ENCODE data around the gene SPHKAP. TPM values are rescaled to one million over a fixed set of nuclear protein-coding genes. Genes with fewer than 3 reads are reported as not detected.

Gene SPHKAP
- total and polyA plus RNA-seq, 2 of the 4 experiments (the other 2 are of a cell fraction): not detected

DNA sequence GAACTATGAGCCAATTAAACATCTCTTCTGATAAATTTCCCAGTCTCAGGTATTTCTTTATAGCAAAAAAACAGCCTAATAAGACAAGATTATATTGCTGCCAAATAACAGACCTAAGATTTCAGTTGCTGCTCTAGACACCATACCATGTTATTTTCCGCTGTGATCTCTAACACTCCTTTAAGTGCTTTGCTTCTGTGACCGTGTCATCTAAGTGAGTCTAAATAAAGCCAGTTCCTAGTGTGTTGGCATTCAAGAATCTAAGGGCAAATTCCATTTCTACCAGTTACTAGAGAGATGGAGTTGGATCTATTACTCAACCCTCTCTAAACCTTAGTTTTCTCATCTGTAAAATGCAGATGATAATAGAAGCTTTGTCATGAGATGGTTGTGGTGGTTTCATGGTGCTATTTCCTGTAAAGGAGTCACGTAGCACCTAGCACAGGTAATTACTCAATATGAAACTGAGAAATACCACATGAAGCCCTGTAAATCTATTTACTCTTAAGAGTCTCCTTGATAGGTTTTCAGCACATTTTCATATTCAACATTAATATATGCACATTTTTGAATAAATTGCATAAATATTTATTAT lies 40.5 kb downstream of the SPHKAP start:
- Histone ChIP-seq H3K9ac (ENCODE audit: low read depth, low read length) (no peak overlapping the region), H2BK20ac (ENCODE audit: low read depth, low read length) (no peak overlapping the region), H2AFZ (replicated peaks; ENCODE audit: low read length, poor library complexity) (no peak overlapping the region), H3K9me1 (ENCODE audit: insufficient read depth, low read length) (no peaks in the 10 kb centered on the region), H3K4me1 (ENCODE audit: control insufficient read depth, insufficient read depth, low read length) (no peaks in the 10 kb centered on the region), H3K56ac (ENCODE audit: extremely low read depth, insufficient read depth, low read length) (no peak overlapping the region), H4K91ac (ENCODE audit: insufficient read depth, low read depth, low read length) (no peak overlapping the region), H3K9me3 (ENCODE audit: control insufficient read depth, insufficient read depth, low read length) (peaks cover 8% of the 10 kb centered on the region), H3K14ac (replicated peaks; ENCODE audit: low read depth, low read length) (no peak overlapping the region), H3K4me2 (ENCODE audit: low read depth, low read length) (no peak overlapping the region), H4K5ac (ENCODE audit: low read depth, low read length) (no peak overlapping the region), H2BK5ac (ENCODE audit: low read depth, low read length, poor library complexity, severe bottlenecking) (no peak overlapping the region), H2AK9ac (replicated peaks; ENCODE audit: low read depth, low read length, poor library complexity) (no peak overlapping the region), H2BK15ac (ENCODE audit: low read depth, low read length) (no peak overlapping the region), H3K4me3 (ENCODE audit: insufficient read depth, low read depth, low read length) (no peak overlapping the region), H3K79me1 (ENCODE audit: low read depth in 1 of 2, low read length in 2 of 2) (no peaks in the 10 kb centered on the region), H4K8ac (ENCODE audit: low read depth in 2 of 2, low read length in 2 of 2) (no peak overlapping the region), H3K4ac (ENCODE audit: low read depth, low read length) (no peak overlapping the region), H3K18ac (ENCODE audit: low read depth, low read length) (no peak overlapping the region), H3K27me3 (ENCODE audit: control insufficient read depth, insufficient read depth, low read length) (no peaks in the 10 kb centered on the region), H2BK120ac (ENCODE audit: low read depth, low read length) (no peak overlapping the region), H3K27ac (ENCODE audit: insufficient read depth, low read length) (no peak overlapping the region), H4K20me1 (ENCODE audit: insufficient read depth, low read length) (no peaks in the 10 kb centered on the region), H2AK5ac (ENCODE audit: low read depth, low read length) (no peak overlapping the region), H3K36me3 (ENCODE audit: control insufficient read depth, insufficient read depth, low read length) (no peaks in the 10 kb centered on the region), H3K23ac (ENCODE audit: low read depth, low read length) (no peak overlapping the region)
- no peak for TF ChIP-seq BHLHE40 (IDR thresholded peaks at IDR 0.05; ENCODE audit: low read depth, low read length)
- TF ChIP-seq, protein P1, sequence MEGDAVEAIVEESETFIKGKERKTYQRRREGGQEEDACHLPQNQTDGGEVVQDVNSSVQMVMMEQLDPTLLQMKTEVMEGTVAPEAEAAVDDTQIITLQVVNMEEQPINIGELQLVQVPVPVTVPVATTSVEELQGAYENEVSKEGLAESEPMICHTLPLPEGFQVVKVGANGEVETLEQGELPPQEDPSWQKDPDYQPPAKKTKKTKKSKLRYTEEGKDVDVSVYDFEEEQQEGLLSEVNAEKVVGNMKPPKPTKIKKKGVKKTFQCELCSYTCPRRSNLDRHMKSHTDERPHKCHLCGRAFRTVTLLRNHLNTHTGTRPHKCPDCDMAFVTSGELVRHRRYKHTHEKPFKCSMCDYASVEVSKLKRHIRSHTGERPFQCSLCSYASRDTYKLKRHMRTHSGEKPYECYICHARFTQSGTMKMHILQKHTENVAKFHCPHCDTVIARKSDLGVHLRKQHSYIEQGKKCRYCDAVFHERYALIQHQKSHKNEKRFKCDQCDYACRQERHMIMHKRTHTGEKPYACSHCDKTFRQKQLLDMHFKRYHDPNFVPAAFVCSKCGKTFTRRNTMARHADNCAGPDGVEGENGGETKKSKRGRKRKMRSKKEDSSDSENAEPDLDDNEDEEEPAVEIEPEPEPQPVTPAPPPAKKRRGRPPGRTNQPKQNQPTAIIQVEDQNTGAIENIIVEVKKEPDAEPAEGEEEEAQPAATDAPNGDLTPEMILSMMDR (conservative IDR thresholded peaks at IDR 0.05; ENCODE audit: low read depth, low read length): no peak
- no peak for TF ChIP-seq POLR2A (IDR thresholded peaks at IDR 0.05; ENCODE audit: low read depth, low read length)
- TF ChIP-seq FOS (IDR thresholded peaks at IDR 0.05; ENCODE audit: low read depth, low read length): no peak
- TF ChIP-seq RCOR1 (IDR thresholded peaks at IDR 0.05; ENCODE audit: insufficient replicate concordance, low read length): no peak
- TF ChIP-seq CHD1 (IDR thresholded peaks at IDR 0.05; ENCODE audit: low read depth, low read length): no peak
- TF ChIP-seq MAZ (IDR thresholded peaks at IDR 0.05; ENCODE audit: borderline replicate concordance, low read depth, low read length): no peak
- no peak for TF ChIP-seq RFX5 (IDR thresholded peaks at IDR 0.05; ENCODE audit: low read depth, low read length)
- TF ChIP-seq ELK1 (IDR thresholded peaks at IDR 0.05; ENCODE audit: borderline replicate concordance, low read depth, low read length): no peak
- no peak for TF ChIP-seq CEBPB (IDR thresholded peaks at IDR 0.05; ENCODE audit: low read depth, low read length)
- no peak for TF ChIP-seq RAD21 (IDR thresholded peaks at IDR 0.05; ENCODE audit: low read length)
- no peak for TF ChIP-seq NFE2L2 (IDR thresholded peaks at IDR 0.05; ENCODE audit: low read depth, low read length)
- TF ChIP-seq MXI1 (IDR thresholded peaks at IDR 0.05; ENCODE audit: borderline replicate concordance, low read depth, low read length): no peak
- TF ChIP-seq MAFK (IDR thresholded peaks at IDR 0.05; ENCODE audit: low read depth, low read length): no peak
- TF ChIP-seq SMC3 (IDR thresholded peaks at IDR 0.05; ENCODE audit: low read depth, low read length): no peak
- TF ChIP-seq, protein P2, sequence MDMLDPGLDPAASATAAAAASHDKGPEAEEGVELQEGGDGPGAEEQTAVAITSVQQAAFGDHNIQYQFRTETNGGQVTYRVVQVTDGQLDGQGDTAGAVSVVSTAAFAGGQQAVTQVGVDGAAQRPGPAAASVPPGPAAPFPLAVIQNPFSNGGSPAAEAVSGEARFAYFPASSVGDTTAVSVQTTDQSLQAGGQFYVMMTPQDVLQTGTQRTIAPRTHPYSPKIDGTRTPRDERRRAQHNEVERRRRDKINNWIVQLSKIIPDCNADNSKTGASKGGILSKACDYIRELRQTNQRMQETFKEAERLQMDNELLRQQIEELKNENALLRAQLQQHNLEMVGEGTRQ (IDR thresholded peaks at IDR 0.05; ENCODE audit: low read depth, low read length): no peak
- dilution Hi-C loops (cut with HindIII; ENCODE audit: low sequenced_read_pairs, unreplicated experiment) (no loop called here), in situ Hi-C loops (cut with MboI; ENCODE audit: low sequenced_read_pairs) (no loop called here), intact Hi-C loops (cut with micrococcal nuclease) (no loop called here)
- no peak for DNase-seq
- WGBS, 2 experiments (ENCODE audit: extremely low coverage in 2 of 2, insufficient read length in 1 of 2): no CpG with 5 or more reads among the region's 3 CpGs
- POLR2A ChIA-PET (ENCODE audit: unreplicated experiment): no interaction called here
- CTCF ChIA-PET: no interaction called here
- no TSS peak for BruUV-seq (replicated peaks)
- ATAC-seq (ENCODE audit: low read depth): no peak

All from IMR-90 (cell line).